ENCODE measurements around the gene SSTR4.
"Not testable (repeated sequence)": the region's sequence is repeated elsewhere in the genome, so short reads cannot be mapped to it uniquely, and the experiment has no call there.

Gene SSTR4, protein sequence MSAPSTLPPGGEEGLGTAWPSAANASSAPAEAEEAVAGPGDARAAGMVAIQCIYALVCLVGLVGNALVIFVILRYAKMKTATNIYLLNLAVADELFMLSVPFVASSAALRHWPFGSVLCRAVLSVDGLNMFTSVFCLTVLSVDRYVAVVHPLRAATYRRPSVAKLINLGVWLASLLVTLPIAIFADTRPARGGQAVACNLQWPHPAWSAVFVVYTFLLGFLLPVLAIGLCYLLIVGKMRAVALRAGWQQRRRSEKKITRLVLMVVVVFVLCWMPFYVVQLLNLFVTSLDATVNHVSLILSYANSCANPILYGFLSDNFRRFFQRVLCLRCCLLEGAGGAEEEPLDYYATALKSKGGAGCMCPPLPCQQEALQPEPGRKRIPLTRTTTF

DNA sequence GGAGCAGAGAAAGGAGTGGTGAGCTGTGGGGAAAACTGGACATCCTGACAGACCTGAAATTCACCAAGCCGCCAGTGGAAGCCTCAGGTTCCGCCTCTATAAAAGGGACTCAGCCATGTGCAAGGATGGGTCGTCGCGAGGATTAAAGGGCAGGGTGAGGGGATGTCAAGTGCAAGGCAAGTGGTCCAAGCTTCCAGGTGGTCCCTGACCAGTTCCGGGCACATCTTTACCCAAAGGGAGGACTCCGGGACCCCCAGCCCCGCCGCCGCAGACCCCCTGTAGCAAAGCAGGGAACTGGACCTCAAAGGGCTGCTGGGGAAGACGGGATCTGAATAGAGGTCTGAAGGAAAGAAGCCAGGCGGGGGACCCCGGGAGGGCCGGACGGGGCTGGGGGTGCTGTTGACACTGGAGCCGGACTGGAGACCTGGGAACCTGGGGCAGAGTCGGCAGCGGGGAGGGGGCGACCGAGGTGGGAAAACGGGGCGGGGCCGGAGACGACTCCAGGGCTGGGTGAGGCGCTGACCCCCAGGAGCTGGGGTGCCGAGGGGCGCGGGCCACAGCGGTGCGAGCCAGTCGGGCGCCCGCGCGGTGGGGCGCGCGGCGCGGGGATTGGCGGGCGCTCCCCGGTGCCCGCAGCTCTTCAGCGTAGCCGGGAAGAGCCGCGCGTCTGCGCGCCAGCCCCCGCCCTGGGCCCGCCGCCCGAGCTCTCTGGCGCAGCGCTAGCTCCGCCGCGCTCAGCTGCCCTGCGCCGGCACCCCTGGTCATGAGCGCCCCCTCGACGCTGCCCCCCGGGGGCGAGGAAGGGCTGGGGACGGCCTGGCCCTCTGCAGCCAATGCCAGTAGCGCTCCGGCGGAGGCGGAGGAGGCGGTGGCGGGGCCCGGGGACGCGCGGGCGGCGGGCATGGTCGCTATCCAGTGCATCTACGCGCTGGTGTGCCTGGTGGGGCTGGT is at the start of gene SSTR4:
Gene SSTR4, plus strand, starts transcription at position 592 of the 951 bp plus-strand sequence. Its CDS starts 172 bp downstream, at position 764.
- ATAC-seq: no peak
- no peak within 1 kb of the TSS for H3K4me3 Mint-ChIP-seq
- no peak within 1 kb of the TSS for H3K27ac Mint-ChIP-seq
- H3K27me3 Mint-ChIP-seq: peaks cover 45% of the 10 kb centered on the region
- H3K9me3 Mint-ChIP-seq: peaks cover 0 to 6% of the 10 kb centered on the region in 2 donors
- no peaks in the 10 kb centered on the region for H3K4me1 Mint-ChIP-seq
- no peak for DNase-seq

DNA sequence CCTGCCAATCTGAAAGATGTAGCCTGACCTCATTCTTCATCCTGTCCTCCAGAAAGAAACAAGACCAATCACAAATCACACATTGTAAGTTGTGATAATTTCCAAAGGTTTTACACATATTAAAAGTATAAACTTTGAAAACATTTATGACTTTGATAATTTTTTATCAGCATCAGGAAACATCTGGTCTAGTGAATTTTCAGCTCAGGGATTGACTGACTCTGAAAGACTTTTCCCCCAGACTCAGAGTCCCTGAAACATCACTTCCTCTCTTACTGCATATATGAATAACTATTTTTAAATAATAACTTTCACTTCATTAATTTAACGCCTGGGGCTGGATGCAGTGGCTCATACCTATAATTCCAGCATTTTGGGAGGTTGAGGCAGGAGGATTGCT is 48.5 kb upstream of the SSTR4 start:
- H3K27ac Mint-ChIP-seq: no peak overlapping the region
- no peaks in the 10 kb centered on the region for H3K4me1 Mint-ChIP-seq
- H3K27me3 Mint-ChIP-seq: peaks cover 21% of the 10 kb centered on the region
- ATAC-seq (no peak), DNase-seq (no peak)
- H3K9me3 Mint-ChIP-seq: peaks cover 0 to 16% of the 10 kb centered on the region in 2 donors
- no peak overlapping the region for H3K4me3 Mint-ChIP-seq

DNA sequence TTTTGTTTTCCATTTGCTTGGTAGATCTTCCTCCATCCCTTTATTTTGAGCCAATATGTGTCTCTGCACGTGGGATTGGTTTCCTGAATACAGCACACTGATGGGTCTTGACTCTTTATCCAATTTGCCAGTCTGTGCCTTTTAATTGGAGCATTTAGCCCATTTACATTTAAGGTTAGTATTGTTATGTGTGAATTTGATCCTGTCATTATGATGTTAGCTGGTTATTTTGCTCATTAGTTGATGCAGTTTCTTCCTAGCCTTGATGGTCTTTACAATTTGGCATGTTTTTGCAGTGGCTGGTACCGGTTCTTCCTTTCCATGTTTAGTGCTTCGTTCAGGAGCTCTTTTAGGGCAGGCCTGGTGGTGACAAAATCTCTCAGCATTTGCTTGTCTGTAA is 43.7 kb upstream of the SSTR4 start:
- peaks cover 4 to 18% of the 10 kb centered on the region in 2 donors for H3K9me3 Mint-ChIP-seq
- H3K4me1 Mint-ChIP-seq, DNase-seq, H3K27me3 Mint-ChIP-seq, H3K4me3 Mint-ChIP-seq, ATAC-seq, H3K27ac Mint-ChIP-seq: not testable (repeated sequence)

DNA sequence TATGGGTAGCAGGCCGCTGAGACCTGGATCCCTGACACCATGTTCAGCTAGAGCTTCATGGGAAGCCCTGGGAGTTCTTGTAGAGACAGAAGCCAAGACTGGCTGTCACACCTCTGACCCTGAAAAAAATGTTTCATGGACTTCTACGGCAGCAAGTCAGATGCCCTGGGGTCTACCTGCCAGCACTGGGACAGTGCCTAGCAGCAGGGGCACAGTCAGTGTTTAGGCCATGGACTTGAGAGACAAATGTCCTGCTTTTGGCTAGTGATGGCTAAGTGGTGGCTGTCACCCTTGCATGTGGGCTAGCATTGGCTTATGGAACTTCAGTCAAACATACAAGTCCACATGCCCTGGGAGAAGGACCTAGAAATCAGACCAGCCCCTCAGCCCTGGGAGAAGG is 41.3 kb upstream of the SSTR4 start:
- no peak overlapping the region for H3K27ac Mint-ChIP-seq
- DNase-seq: no peak
- H3K27me3 Mint-ChIP-seq: no peaks in the 10 kb centered on the region
- H3K4me1 Mint-ChIP-seq: no peaks in the 10 kb centered on the region
- no peak overlapping the region for H3K4me3 Mint-ChIP-seq
- ATAC-seq: no peak
- peaks cover 4 to 18% of the 10 kb centered on the region in 2 donors for H3K9me3 Mint-ChIP-seq

DNA sequence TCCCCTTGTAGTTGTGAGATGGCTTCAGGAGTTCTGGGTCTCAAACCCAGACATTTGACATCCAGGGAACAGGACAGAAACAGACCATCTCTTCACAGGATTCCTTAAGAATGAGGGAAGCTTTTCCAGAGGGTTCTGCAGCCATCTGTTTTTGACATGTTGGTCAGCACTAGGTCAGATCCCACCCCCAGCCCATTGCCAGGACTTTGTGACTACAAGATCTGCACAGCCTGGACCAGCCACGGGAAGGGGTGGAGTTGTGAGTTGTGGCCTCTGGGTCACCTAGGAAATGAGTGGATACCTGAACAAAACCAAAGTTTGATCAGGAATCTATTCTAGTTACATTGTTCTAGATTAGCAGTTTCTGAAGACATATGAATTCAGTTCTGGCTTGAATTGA is 39.2 kb upstream of the SSTR4 start:
- peaks cover 4 to 9% of the 10 kb centered on the region in 2 donors for H3K9me3 Mint-ChIP-seq
- H3K4me1 Mint-ChIP-seq: no peaks in the 10 kb centered on the region
- no peaks in the 10 kb centered on the region for H3K27me3 Mint-ChIP-seq
- no peak overlapping the region for H3K4me3 Mint-ChIP-seq
- DNase-seq (no peak), ATAC-seq (no peak)
- H3K27ac Mint-ChIP-seq: no peak overlapping the region

DNA sequence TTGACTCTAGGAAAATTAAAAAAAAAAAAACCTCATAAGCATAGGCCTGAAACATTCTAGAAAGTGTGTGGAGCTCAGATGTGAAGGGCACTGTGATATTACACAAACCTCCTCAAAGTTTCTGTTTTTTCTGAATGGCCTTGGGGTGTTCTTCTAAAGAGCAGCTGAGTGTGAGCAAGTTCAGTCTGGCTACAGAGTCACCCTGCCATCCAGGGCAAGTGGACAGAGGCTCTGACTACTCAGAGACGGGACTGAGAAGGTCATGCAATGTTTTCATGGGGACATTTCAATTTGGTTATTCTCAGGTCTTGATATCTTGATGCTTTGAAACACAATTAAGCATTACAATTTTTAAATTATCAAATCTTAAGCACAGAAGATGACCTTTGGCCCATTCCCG is 36.6 kb upstream of the SSTR4 start:
- H3K4me1 Mint-ChIP-seq: no peaks in the 10 kb centered on the region
- no peak overlapping the region for H3K4me3 Mint-ChIP-seq
- ATAC-seq (no peak), DNase-seq (no peak)
- H3K27ac Mint-ChIP-seq: no peak overlapping the region
- no peaks in the 10 kb centered on the region for H3K9me3 Mint-ChIP-seq
- H3K27me3 Mint-ChIP-seq: no peaks in the 10 kb centered on the region

DNA sequence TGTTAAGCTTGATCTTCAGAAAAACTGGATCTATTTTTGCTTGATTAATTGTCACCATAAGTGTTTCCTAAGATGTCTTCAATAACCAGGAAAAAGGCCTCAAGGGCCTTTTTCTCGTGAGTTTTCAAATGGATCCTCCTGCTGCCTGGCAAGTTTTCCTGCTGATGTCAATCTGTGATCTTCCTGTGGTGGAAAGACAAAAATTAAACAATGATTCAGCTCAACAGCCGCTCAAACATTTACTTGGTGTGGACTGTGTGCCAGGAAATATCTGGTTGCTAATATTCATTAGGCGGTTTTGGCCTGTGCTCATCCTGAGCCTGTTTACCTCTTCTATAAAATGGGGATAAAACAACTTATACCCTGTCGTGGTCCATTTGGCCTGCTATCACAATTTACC is 35.4 kb upstream of the SSTR4 start:
- H3K27ac Mint-ChIP-seq: no peak overlapping the region
- no peak for ATAC-seq
- no peaks in the 10 kb centered on the region for H3K4me1 Mint-ChIP-seq
- H3K4me3 Mint-ChIP-seq: no peak overlapping the region
- no peaks in the 10 kb centered on the region for H3K9me3 Mint-ChIP-seq
- no peak for DNase-seq
- H3K27me3 Mint-ChIP-seq: no peaks in the 10 kb centered on the region

DNA sequence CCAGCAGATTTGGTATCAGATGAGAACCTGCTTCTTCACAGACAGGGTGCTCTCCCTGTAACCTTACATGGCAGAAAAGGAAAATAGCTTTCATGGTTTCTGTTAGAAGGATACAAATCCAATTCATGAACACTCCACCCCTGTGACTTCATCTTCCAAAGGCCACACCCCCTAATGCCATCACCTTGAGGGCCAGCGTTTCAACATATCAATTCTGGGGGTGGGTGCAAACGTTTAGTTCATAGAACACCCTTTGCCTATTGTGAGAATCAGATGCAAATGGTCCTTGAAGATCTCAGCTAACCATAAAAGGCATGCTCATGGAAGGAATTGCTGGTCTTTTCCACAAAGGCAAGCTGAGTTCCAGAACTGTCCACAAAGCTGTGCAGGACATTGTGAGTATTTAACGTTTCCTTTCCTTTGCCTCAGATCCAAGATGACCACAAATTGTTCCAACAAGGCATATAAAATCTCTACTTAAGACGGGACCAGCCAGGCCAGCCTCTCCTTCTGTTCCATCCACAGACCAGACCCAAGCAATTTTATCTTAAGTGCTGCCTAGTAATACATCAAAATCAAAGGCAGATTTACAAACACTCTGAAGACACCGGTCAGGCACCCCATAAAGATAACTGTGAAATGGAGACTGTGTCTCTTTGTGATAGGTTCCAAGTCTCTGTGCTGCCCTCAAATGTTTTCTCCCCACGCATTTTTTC is 34.7 kb upstream of the SSTR4 start:
- DNase-seq (no peak), ATAC-seq (no peak)
- Mint-ChIP-seq H3K27me3 (no peaks in the 10 kb centered on the region), H3K27ac (no peak overlapping the region), H3K4me1 (no peaks in the 10 kb centered on the region), H3K4me3 (no peak overlapping the region), H3K9me3 (no peaks in the 10 kb centered on the region)

DNA sequence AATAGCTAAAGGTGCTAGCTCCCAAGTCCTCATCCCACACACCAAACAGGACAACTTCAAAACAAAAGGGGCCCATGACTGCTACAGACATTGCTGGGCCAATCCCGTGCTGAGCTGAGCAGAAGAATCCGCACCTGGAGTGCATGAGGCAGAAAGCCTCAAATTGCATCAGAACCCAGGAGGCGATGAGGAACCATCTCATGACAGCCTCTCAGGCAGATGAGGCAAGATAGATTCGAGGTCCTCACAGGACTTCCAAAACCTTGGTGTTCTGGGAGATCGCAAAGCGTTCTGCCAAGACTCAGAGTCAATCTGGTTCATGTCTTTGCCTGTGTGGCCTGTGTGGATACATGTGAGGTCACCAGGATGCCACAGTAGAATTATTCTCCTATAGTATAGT is 32.8 kb upstream of the SSTR4 start:
- DNase-seq (no peak), ATAC-seq (no peak)
- Mint-ChIP-seq H3K9me3 (no peaks in the 10 kb centered on the region), H3K27ac (no peak overlapping the region), H3K27me3 (no peaks in the 10 kb centered on the region), H3K4me3 (no peak overlapping the region), H3K4me1 (no peaks in the 10 kb centered on the region)

DNA sequence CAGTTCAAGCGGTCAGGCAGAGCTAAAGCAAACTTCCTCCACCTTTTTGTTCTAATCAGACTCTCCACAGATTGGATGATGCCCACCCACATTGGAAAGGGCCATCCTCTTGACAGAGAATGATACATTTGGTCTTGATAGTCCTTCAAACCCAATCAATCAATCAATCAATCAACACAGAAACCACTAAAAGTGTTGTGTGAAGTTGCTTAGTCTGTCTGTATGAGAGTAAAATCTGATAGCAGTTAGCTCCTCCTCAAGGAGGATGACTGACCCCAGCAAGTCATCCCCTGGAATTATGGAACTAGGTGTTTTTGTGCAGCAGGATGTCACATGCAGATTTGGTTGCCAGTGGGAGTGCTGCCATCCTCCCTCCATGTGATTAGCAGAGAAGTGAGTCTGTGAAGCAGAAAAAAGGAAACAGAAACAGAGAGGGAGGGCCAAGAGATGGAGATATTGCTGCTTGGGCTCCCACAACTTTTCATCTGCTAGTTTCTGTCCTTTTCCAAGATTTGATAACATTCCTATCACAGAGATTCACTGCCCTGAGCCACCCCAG is 32.0 kb upstream of the SSTR4 start:
- no peak overlapping the region for H3K27ac Mint-ChIP-seq
- no peaks in the 10 kb centered on the region for H3K4me1 Mint-ChIP-seq
- ATAC-seq (no peak), DNase-seq (no peak)
- H3K4me3 Mint-ChIP-seq: no peak overlapping the region
- no peaks in the 10 kb centered on the region for H3K9me3 Mint-ChIP-seq
- no peaks in the 10 kb centered on the region for H3K27me3 Mint-ChIP-seq

DNA sequence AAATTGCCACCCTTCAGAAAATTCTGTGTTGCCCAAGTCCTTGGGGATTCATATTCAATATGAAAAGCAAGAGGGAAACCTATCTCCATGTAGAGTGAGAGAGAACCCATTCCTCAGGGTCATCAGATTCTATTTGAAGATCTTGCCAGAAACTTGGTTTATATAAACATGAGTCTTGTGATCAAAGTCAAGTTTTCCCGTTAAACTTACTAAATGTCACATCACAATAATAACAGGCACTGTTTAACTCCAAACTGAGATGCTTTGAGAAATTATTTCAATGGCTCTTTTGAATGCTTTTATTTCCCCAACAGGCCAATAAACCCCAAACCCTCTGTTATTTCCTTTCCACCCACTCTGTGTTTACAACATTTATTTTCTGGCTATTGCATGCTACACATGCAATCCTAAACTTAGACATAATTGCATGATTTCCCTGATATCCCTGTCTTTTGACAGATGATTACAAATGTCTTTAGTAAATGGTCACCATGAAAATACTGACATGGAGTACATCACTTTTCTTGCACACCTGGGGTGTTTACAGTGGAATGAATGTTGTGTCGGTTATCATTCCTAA is 31.1 kb upstream of the SSTR4 start:
- Mint-ChIP-seq H3K27me3 (no peaks in the 10 kb centered on the region), H3K4me3 (no peak overlapping the region), H3K4me1 (no peaks in the 10 kb centered on the region), H3K27ac (peak overlapping the region in 1 of 2 donors; percentile 33), H3K9me3 (no peaks in the 10 kb centered on the region)
- ATAC-seq (no peak), DNase-seq (no peak)

DNA sequence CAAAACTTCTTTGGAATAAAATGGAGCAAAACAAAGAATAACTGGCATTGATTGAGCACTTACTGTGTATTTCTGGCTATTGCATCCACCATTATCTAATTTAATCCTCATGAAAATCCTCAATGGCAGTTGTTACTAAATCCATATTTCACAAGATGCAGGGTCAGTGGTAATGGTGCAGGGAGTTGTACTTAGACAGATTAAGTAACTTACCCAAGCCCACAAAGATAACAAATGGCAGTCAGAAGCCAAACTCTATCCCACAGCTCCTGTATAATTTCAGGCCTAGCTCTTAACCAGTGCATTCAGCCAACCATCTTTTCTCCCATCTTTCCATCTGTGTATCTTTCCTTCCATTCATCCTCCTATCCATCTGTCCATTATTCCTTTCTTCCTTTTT is 29.3 kb upstream of the SSTR4 start:
- no peak for ATAC-seq
- Mint-ChIP-seq H3K27me3 (no peaks in the 10 kb centered on the region), H3K9me3 (no peaks in the 10 kb centered on the region), H3K27ac (no peak overlapping the region), H3K4me3 (no peak overlapping the region), H3K4me1 (no peaks in the 10 kb centered on the region)
- DNase-seq: no peak

DNA sequence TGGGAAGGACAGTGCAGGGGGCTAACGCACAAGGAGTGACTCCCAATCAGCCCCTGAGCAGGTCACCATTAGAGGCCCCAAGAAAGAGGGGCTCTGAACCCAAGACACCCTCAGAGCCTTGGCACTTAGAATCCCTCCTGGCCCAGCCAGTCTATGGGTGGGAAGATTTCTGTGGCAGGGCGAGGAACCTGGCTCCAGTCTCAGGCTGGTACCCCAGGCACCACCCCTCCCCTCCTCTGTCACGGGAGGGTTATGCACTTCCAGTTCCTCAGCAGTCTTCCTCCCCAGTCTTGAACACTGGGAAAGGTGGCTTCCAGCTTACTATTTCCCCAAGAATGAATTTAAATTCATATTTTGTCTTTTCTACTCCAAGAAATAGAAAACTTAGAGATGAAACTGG is 27.6 kb upstream of the SSTR4 start:
- no peak for ATAC-seq
- DNase-seq: no peak
- H3K27me3 Mint-ChIP-seq: no peaks in the 10 kb centered on the region
- no peak overlapping the region for H3K4me3 Mint-ChIP-seq
- no peaks in the 10 kb centered on the region for H3K4me1 Mint-ChIP-seq
- H3K9me3 Mint-ChIP-seq: no peaks in the 10 kb centered on the region
- H3K27ac Mint-ChIP-seq: no peak overlapping the region

DNA sequence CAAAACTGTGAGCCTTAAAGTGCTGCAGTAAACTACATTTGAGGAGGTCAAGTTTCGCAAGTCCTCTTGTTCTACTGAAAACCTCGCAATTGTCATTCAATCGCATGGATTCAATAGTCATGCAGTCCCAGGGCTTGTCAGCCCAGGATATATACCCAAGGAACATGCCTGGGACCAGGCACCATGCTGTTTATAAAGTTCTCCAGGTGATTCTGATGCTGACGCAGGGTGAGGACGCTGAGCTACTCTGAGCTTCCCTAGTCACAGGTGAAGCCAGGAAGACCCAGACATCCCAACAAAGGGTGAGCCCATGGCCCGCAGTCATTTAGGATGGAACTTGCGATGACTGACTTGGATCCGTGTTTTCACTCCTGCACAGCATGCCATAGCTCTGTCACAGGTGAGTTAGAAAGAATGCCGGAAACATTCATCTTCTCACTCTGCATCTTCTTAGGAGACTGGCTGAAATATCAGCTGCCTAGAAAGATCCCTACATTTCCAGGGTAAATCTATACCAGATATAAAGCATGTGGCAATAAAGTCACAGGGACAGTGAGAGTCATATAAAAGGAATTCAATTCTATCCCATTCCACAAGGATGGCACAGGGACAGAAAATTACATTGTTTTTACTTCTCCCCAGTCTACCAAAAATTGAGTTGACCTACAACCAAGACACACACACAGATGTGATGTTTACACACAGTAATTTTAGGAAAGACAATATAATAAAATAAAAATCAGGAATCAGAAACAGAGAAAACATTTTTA is 27.0 kb upstream of the SSTR4 start:
- H3K27me3 Mint-ChIP-seq: no peaks in the 10 kb centered on the region

More for the DNA sequence above, 27.0 kb upstream of the SSTR4 start:
- no peak overlapping the region for H3K27ac Mint-ChIP-seq
- H3K9me3 Mint-ChIP-seq: no peaks in the 10 kb centered on the region
- H3K4me1 Mint-ChIP-seq: no peaks in the 10 kb centered on the region
- DNase-seq (no peak), ATAC-seq (no peak)
- H3K4me3 Mint-ChIP-seq: no peak overlapping the region
